ENCODE data around the gene ABCD4.

DNA sequence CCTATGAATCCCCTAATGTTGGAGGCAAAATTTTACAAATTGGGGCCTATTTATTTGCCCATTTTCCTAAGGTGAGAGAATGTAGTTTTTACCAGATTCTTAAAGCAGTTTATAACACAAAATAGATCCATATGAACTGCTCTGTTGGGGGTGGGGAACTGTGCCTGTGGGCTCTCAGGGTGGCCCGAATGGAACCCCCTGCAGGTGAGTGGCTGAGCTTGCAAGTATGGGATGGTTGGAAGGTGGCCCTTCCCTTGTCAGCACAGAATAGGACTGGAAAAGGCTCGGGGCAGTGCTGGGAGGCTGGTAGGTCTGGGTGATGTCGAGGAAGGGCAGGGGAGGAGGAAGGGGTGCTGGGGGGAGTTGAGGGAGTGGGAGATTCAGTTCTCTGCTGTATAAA lies 58.6 kb downstream of the ABCD4 start:
- TF ChIP-seq EGR1 (IDR thresholded peaks at IDR 0.05; ENCODE audit: low read depth in 2 of 2) (no peak), RAD21 (IDR thresholded peaks at IDR 0.05) (no peak), TAF1 (conservative IDR thresholded peaks at IDR 0.05) (no peak), YY1 (IDR thresholded peaks at IDR 0.05) (no peak), GABPA (IDR thresholded peaks at IDR 0.05 in 1 of 2, conservative IDR thresholded peaks at IDR 0.05 in 1 of 2) (no peak), NR2F2 (IDR thresholded peaks at IDR 0.05) (no peak)
- TF ChIP-seq, protein P1, sequence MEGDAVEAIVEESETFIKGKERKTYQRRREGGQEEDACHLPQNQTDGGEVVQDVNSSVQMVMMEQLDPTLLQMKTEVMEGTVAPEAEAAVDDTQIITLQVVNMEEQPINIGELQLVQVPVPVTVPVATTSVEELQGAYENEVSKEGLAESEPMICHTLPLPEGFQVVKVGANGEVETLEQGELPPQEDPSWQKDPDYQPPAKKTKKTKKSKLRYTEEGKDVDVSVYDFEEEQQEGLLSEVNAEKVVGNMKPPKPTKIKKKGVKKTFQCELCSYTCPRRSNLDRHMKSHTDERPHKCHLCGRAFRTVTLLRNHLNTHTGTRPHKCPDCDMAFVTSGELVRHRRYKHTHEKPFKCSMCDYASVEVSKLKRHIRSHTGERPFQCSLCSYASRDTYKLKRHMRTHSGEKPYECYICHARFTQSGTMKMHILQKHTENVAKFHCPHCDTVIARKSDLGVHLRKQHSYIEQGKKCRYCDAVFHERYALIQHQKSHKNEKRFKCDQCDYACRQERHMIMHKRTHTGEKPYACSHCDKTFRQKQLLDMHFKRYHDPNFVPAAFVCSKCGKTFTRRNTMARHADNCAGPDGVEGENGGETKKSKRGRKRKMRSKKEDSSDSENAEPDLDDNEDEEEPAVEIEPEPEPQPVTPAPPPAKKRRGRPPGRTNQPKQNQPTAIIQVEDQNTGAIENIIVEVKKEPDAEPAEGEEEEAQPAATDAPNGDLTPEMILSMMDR (IDR thresholded peaks at IDR 0.05; ENCODE audit: low read depth, low read length, missing input control) = no peak
- TF ChIP-seq, protein P2, sequence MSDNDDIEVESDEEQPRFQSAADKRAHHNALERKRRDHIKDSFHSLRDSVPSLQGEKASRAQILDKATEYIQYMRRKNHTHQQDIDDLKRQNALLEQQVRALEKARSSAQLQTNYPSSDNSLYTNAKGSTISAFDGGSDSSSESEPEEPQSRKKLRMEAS (IDR thresholded peaks at IDR 0.05) = no peak
- TF ChIP-seq, protein P3, sequence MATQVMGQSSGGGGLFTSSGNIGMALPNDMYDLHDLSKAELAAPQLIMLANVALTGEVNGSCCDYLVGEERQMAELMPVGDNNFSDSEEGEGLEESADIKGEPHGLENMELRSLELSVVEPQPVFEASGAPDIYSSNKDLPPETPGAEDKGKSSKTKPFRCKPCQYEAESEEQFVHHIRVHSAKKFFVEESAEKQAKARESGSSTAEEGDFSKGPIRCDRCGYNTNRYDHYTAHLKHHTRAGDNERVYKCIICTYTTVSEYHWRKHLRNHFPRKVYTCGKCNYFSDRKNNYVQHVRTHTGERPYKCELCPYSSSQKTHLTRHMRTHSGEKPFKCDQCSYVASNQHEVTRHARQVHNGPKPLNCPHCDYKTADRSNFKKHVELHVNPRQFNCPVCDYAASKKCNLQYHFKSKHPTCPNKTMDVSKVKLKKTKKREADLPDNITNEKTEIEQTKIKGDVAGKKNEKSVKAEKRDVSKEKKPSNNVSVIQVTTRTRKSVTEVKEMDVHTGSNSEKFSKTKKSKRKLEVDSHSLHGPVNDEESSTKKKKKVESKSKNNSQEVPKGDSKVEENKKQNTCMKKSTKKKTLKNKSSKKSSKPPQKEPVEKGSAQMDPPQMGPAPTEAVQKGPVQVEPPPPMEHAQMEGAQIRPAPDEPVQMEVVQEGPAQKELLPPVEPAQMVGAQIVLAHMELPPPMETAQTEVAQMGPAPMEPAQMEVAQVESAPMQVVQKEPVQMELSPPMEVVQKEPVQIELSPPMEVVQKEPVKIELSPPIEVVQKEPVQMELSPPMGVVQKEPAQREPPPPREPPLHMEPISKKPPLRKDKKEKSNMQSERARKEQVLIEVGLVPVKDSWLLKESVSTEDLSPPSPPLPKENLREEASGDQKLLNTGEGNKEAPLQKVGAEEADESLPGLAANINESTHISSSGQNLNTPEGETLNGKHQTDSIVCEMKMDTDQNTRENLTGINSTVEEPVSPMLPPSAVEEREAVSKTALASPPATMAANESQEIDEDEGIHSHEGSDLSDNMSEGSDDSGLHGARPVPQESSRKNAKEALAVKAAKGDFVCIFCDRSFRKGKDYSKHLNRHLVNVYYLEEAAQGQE (IDR thresholded peaks at IDR 0.05) = no peak
- TF ChIP-seq, protein P4, sequence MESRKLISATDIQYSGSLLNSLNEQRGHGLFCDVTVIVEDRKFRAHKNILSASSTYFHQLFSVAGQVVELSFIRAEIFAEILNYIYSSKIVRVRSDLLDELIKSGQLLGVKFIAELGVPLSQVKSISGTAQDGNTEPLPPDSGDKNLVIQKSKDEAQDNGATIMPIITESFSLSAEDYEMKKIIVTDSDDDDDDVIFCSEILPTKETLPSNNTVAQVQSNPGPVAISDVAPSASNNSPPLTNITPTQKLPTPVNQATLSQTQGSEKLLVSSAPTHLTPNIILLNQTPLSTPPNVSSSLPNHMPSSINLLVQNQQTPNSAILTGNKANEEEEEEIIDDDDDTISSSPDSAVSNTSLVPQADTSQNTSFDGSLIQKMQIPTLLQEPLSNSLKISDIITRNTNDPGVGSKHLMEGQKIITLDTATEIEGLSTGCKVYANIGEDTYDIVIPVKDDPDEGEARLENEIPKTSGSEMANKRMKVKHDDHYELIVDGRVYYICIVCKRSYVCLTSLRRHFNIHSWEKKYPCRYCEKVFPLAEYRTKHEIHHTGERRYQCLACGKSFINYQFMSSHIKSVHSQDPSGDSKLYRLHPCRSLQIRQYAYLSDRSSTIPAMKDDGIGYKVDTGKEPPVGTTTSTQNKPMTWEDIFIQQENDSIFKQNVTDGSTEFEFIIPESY (IDR thresholded peaks at IDR 0.05) = no peak
- TF ChIP-seq, protein P5, sequence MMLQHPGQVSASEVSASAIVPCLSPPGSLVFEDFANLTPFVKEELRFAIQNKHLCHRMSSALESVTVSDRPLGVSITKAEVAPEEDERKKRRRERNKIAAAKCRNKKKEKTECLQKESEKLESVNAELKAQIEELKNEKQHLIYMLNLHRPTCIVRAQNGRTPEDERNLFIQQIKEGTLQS (IDR thresholded peaks at IDR 0.05) = no peak

Measured in liver (tissue), 3 donors.